Measurements from ENCODE around the gene C1orf226. TPM values are rescaled to one million over a fixed set of nuclear protein-coding genes. Genes with fewer than 3 reads are reported as not detected.

C1orf226 gene
- total RNA-seq, 1 experiment from 2014 or later = 34.3 TPM

DNA sequence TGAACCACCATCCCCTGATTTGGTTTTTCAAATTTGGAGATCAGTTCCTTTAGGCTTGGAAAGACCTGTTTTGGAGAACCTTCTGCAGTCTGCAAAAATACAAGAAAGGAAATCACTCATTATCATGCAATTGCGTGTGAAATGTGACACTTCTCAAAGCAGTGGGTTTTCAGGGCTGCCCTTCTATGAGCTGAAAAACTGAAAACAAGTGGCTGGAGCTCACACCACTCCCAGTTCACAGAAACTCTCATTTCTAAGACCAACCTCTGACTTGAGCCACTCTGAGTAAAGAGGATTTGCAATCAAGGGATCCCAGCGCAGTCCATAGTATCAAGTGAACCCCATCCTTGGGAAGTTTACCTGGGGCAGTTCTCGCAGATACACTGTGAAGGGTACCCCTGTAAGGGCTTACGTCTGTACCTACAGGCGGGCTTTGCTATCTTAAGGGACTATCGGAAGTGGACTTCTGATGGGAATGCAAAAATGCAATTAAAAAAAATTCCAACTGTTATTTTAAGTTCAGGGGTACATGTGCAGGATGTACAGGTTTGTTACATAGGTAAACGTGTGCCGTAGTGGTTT, 17.6 kb downstream of the C1orf226 start:
- H3K36me3 ChIP-seq (ENCODE audit: insufficient read depth, low read length, poor library complexity, severe bottlenecking) = no peaks in the 10 kb centered on the region
- peaks cover 43% of the 10 kb centered on the region for H3K4me1 ChIP-seq (ENCODE audit: insufficient read depth, low read length, poor library complexity, severe bottlenecking)
- H3K27me3 ChIP-seq (replicated peaks; ENCODE audit: insufficient read depth, low read depth, low read length, poor library complexity) = no peaks in the 10 kb centered on the region
- peak overlapping the region; percentile 79 for H3K27ac ChIP-seq (ENCODE audit: low read depth, low read length, poor library complexity, severe bottlenecking)
- no peak for TF ChIP-seq EZH2 (IDR thresholded peaks at IDR 0.05; ENCODE audit: borderline replicate concordance, low read depth, low read length, poor library complexity, severe bottlenecking)
- TF ChIP-seq, protein P1, sequence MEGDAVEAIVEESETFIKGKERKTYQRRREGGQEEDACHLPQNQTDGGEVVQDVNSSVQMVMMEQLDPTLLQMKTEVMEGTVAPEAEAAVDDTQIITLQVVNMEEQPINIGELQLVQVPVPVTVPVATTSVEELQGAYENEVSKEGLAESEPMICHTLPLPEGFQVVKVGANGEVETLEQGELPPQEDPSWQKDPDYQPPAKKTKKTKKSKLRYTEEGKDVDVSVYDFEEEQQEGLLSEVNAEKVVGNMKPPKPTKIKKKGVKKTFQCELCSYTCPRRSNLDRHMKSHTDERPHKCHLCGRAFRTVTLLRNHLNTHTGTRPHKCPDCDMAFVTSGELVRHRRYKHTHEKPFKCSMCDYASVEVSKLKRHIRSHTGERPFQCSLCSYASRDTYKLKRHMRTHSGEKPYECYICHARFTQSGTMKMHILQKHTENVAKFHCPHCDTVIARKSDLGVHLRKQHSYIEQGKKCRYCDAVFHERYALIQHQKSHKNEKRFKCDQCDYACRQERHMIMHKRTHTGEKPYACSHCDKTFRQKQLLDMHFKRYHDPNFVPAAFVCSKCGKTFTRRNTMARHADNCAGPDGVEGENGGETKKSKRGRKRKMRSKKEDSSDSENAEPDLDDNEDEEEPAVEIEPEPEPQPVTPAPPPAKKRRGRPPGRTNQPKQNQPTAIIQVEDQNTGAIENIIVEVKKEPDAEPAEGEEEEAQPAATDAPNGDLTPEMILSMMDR (conservative IDR thresholded peaks at IDR 0.05; ENCODE audit: low read depth, low read length) = no peak
- peak; percentile 78 for DNase-seq (ENCODE audit: low spot score)
- BruUV-seq (replicated peaks) = no TSS peak
- H3K9me3 ChIP-seq (ENCODE audit: low read depth, low read length, poor library complexity, severe bottlenecking) = no peaks in the 10 kb centered on the region
- intact Hi-C loops (cut with micrococcal nuclease; ENCODE audit: unreplicated experiment) = loop anchor here (10.0 kb wide), 1 partner anchor 614 kb away; no protein-coding TSS in a partner anchor
- POLR2A ChIA-PET (ENCODE audit: low non-redundant PET) = interaction anchor here (0.6 kb wide), 1 partner anchor 162 kb away, joined by 3 read pairs; the partner anchor contains the start of gene UAP1
- CTCF ChIA-PET = no interaction called here
- H3K4me3 ChIP-seq (ENCODE audit: low read depth, low read length, poor library complexity, severe bottlenecking) = no peak overlapping the region

DNA sequence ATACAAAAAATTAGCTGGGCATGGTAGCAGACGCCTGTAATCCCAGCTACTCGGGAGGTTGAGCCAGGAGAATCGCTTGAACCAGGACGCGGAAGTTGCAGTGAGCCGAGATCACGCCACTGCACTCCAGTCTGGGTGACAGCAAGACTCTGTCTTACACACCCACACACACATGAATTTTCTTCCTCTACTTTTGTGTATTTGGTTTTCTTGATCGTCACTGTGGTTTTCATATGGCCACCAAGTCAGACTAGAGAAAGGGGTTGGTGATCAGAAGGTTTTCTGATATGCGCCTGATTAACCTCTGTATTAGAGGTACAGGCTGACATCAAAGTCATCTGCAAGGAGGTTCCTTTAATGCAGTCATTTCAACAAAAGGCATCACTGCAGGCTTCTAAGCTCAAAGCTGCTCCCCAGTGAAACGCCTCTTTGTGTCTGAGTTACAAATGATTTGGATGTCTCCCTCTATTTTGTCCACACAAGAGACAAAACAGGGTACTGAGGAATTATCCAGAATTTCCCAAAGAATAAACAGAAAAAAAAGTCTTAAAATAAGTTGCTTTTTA, 19.3 kb downstream of the C1orf226 start:
- TF ChIP-seq, protein P1 (conservative IDR thresholded peaks at IDR 0.05; ENCODE audit: low read depth, low read length) = no peak
- TF ChIP-seq EZH2 (IDR thresholded peaks at IDR 0.05; ENCODE audit: borderline replicate concordance, low read depth, low read length, poor library complexity, severe bottlenecking) = no peak
- no TSS peak for BruUV-seq (replicated peaks)
- POLR2A ChIA-PET (ENCODE audit: low non-redundant PET) = no interaction called here

DNA sequence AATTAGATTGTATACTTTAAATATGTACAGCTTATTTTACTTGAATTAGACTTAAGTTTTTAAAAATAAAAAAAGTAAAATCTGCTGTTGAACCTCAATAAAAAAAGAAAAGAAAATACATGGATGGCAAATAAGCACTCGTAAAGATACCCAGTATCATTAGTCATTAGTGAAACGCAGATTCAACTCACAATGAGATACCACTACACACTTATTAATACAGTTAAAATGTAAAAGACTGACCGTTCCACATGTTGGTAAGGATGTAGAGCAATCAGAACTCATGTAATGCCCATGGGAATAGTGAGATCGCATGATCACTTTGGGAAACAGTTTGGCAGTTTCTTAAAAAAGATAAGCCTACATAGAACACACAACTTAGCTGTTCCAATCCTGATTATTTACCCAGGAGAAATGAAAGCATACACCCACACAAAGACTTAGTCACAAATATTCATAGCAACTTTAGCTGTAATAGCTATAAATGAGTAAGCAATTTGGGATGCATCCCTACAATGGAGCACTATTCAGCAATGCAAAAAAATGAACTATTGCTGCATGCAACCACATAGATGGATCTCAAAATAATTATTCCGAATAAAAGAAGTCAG, 23.1 kb downstream of the C1orf226 start:
- no peak for TF ChIP-seq EZH2 (IDR thresholded peaks at IDR 0.05; ENCODE audit: borderline replicate concordance, low read depth, low read length, poor library complexity, severe bottlenecking)
- TF ChIP-seq, protein P1 (conservative IDR thresholded peaks at IDR 0.05; ENCODE audit: low read depth, low read length) = no peak
- Histone ChIP-seq H3K27ac (ENCODE audit: low read depth, low read length, poor library complexity, severe bottlenecking) (no peak overlapping the region), H3K36me3 (ENCODE audit: insufficient read depth, low read length, poor library complexity, severe bottlenecking) (no peaks in the 10 kb centered on the region), H3K4me1 (ENCODE audit: insufficient read depth, low read length, poor library complexity, severe bottlenecking) (peaks cover 17% of the 10 kb centered on the region), H3K9me3 (ENCODE audit: low read depth, low read length, poor library complexity, severe bottlenecking) (no peaks in the 10 kb centered on the region), H3K4me3 (ENCODE audit: low read depth, low read length, poor library complexity, severe bottlenecking) (no peak overlapping the region), H3K27me3 (replicated peaks; ENCODE audit: insufficient read depth, low read depth, low read length, poor library complexity) (no peaks in the 10 kb centered on the region)
- ChIA-PET POLR2A (ENCODE audit: low non-redundant PET) (interaction anchor here (0.5 kb wide), 1 partner anchor 88 kb away, joined by 3 read pairs; no protein-coding TSS in a partner anchor), CTCF (no interaction called here)
- no TSS peak for BruUV-seq (replicated peaks)
- DNase-seq (ENCODE audit: low spot score) = peak; percentile 47
- intact Hi-C loops (cut with micrococcal nuclease; ENCODE audit: unreplicated experiment) = no loop called here

More for the DNA sequence above, 19.3 kb downstream of the C1orf226 start:
- intact Hi-C loops (cut with micrococcal nuclease; ENCODE audit: unreplicated experiment) = no loop called here
- Histone ChIP-seq H3K4me1 (ENCODE audit: insufficient read depth, low read length, poor library complexity, severe bottlenecking) (peaks cover 43% of the 10 kb centered on the region), H3K4me3 (ENCODE audit: low read depth, low read length, poor library complexity, severe bottlenecking) (no peak overlapping the region), H3K27ac (ENCODE audit: low read depth, low read length, poor library complexity, severe bottlenecking) (no peak overlapping the region), H3K36me3 (ENCODE audit: insufficient read depth, low read length, poor library complexity, severe bottlenecking) (no peaks in the 10 kb centered on the region), H3K27me3 (replicated peaks; ENCODE audit: insufficient read depth, low read depth, low read length, poor library complexity) (no peaks in the 10 kb centered on the region), H3K9me3 (ENCODE audit: low read depth, low read length, poor library complexity, severe bottlenecking) (no peaks in the 10 kb centered on the region)
- CTCF ChIA-PET = no interaction called here
- DNase-seq (ENCODE audit: low spot score) = no peak
